Vagina (tissue), 2 donors: ENCODE results near the gene FRMD3. TPM values are rescaled to one million over a fixed set of nuclear protein-coding genes. Genes with fewer than 3 reads are reported as not detected.

ENCODE experiments used
- DNase-seq, 2 donors: peaks; one replicate each; pipeline ENCODE4 v3.0.0-alpha.2; 2017; ENCODE audit errors: extremely low spot score in 2 of 2
- H3K27ac ChIP-seq: fragments of 200-600 bp; sonication (generic); one replicate; pipeline ENCODE4 v1.5.1; 2019
- H3K27me3 ChIP-seq: fragments of 200-600 bp; sonication (generic); one replicate; pipeline ENCODE4 v1.5.1; 2019
- H3K36me3 ChIP-seq, 2 donors: fragments of 200-600 bp; sonication (generic); one replicate each; pipeline ENCODE4 v1.5.1; 2017 to 2019
- H3K4me1 ChIP-seq: fragments of 200-600 bp; sonication (generic); one replicate; pipeline ENCODE4 v1.5.1; 2019
- H3K4me3 ChIP-seq, 2 donors: fragments of 200-600 bp; sonication (generic); 1 replicate in 1 of 2; 2 replicates in 1 of 2; pipeline ENCODE4 v1.5.1; 2016 to 2019
- H3K9me3 ChIP-seq: fragments of 200-600 bp; sonication (generic); one replicate; pipeline ENCODE4 v1.5.1; 2019
- POLR2A ChIP-seq, 2 donors: fragments of 450-650 bp; IDR thresholded peaks; one replicate each; pipeline ENCODE4 v1.6.1; 2017; ENCODE audit warnings: antibody characterized with exemption in 2 of 2, mild to moderate bottlenecking in 2 of 2, moderate library complexity in 2 of 2
- POLR2AphosphoS5 ChIP-seq, 2 donors: sonication (generic); formaldehyde crosslinking; IDR thresholded peaks; one replicate each; pipeline ENCODE4 v1.9.0; 2017; ENCODE audit warnings: antibody characterized with exemption in 2 of 2, mild to moderate bottlenecking in 2 of 2, low read depth in 1 of 2; ENCODE audit not compliant: insufficient read depth in 1 of 2
- intact Hi-C: fragments of 100-400 bp; cut with DNase I; formaldehyde crosslinking; loops from one replicate; pipeline ENCODE4 v1.15.1; 2023
- total RNA-seq: library from RNA; depleted of rRNA; stranded (reverse); fragments of >200 nt; gene quantifications from one replicate; pipeline ENCODE4 v1.2.3, GENCODE V29; 2016
- TF ChIP-seq, protein P1 (sequence below), 3 experiments: fragments of 450-650 bp in 2 of 3; fragments of 200-600 bp in 1 of 3; sonication (generic) in 1 of 3; IDR thresholded peaks; one replicate each; pipeline ENCODE4 v1.5.1; 2017 to 2019; ENCODE audit warnings: antibody characterized with exemption in 3 of 3, mild to moderate bottlenecking in 2 of 3, moderate library complexity in 2 of 3

Gene FRMD3
- total RNA-seq, 1 donor from 2014 or later, result 13.8 TPM

DNA sequence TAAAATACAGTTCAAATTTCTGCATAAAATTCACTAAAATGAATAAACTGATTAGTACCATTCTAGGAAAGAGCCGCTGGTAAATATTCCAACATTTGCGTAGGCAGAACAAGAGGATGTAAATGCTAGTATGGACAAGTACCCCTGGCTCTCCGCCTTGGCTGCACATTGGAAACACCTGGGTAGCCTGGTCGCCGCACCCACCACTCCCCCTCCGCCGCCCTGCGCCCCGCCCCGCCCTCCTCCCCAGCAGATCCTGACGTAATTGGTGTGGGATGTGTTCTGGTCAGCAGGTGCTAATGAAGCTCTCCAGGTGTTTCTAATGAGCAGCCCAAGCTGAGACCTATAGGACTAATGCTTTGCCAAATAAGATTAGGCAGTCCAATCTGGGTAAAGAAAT lies 225.7 kb downstream of the FRMD3 start:
- no peak for DNase-seq
- Histone ChIP-seq H3K4me3 (no peak overlapping the region), H3K27me3 (no peaks in the 10 kb centered on the region), H3K27ac (no peak overlapping the region), H3K36me3 (no peaks in the 10 kb centered on the region), H3K9me3 (no peaks in the 10 kb centered on the region), H3K4me1 (no peaks in the 10 kb centered on the region)
- intact Hi-C loops, result no loop called here
- TF ChIP-seq POLR2A (IDR thresholded peaks at IDR 0.05), result no peak
- TF ChIP-seq, protein P1, sequence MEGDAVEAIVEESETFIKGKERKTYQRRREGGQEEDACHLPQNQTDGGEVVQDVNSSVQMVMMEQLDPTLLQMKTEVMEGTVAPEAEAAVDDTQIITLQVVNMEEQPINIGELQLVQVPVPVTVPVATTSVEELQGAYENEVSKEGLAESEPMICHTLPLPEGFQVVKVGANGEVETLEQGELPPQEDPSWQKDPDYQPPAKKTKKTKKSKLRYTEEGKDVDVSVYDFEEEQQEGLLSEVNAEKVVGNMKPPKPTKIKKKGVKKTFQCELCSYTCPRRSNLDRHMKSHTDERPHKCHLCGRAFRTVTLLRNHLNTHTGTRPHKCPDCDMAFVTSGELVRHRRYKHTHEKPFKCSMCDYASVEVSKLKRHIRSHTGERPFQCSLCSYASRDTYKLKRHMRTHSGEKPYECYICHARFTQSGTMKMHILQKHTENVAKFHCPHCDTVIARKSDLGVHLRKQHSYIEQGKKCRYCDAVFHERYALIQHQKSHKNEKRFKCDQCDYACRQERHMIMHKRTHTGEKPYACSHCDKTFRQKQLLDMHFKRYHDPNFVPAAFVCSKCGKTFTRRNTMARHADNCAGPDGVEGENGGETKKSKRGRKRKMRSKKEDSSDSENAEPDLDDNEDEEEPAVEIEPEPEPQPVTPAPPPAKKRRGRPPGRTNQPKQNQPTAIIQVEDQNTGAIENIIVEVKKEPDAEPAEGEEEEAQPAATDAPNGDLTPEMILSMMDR (IDR thresholded peaks at IDR 0.05), result no peak
- no peak for TF ChIP-seq POLR2AphosphoS5 (IDR thresholded peaks at IDR 0.05; ENCODE audit: insufficient read depth in 1 of 2, low read depth in 1 of 2)

DNA sequence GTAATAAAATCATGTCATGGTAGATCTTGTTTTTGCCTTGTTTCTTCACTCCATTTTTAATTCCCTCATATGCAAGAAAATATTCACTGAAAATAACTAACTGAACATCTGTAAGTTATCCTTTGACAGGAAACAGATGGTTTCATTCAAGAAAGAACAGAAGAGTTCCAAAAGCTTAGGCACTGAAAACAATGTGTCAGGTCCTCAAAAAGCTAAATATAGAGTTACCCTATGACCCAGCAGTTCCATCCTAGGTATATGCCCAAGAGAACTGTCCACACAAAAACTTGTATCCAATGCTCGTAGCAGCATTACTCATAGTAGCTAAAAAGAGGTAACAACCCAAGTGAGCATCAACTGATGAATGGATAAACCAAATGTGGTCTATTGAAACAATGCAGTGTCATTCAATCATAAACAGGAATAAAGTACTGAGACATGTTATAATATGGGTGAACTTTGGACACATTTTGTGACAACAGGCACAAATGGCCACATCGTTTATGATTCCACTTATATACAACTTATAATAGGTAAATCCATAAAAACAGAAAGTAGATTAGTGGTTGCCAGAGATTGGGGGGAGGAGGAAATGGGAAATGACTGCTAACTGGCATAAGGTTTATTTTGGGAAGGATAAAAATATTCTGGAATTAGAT lies 231.0 kb downstream of the FRMD3 start:
- no peak overlapping the region for H3K4me3 ChIP-seq
- no peaks in the 10 kb centered on the region for H3K9me3 ChIP-seq
- no peak for DNase-seq
- no peaks in the 10 kb centered on the region for H3K27me3 ChIP-seq
- TF ChIP-seq POLR2AphosphoS5 (IDR thresholded peaks at IDR 0.05; ENCODE audit: insufficient read depth in 1 of 2, low read depth in 1 of 2), result no peak
- TF ChIP-seq POLR2A (IDR thresholded peaks at IDR 0.05), result no peak
- TF ChIP-seq, protein P1 (IDR thresholded peaks at IDR 0.05), result no peak
- no peaks in the 10 kb centered on the region for H3K36me3 ChIP-seq
- H3K4me1 ChIP-seq, result peaks cover 12% of the 10 kb centered on the region
- H3K27ac ChIP-seq, result no peak overlapping the region
- intact Hi-C loops, result no loop called here

DNA sequence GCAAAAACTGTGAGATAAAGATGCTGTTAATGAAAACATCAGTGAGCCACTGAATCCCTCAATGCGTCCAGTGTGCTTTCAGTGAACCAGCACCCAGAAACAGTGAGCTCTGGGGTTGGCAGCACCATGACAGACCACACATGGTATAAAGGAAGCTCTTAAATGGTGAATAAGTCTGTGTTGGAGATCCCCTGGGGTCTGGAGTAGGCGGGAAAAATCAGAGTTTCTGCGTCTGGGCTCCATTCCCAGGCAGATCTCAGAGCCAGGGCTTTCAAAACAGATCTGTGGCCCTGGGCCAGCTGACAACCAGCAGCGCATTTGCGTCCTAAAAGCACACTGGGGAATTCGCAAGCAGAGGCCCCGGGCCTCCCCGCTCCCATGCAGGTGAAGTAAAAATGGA lies 233.5 kb downstream of the FRMD3 start:
- intact Hi-C loops, result no loop called here

DNA sequence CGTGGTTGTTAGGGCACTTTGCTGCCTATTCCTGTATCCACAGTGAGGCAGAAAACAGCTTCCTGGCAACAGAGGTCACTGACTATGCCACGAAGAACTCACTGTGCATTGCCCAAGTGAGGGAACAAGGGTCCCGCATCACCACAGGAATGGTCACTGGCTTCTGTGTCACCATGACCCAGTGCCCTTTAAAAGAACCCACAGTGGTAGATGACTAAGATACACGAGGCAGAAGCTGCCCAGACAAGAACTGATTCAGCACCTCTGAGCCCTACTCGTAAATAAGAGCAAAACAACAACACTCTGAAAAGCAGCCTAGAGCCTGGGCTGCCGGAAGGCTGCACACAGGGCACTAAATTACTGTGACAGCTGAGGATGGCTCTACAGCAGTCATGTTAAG lies 238.6 kb downstream of the FRMD3 start:
- no peaks in the 10 kb centered on the region for H3K9me3 ChIP-seq
- no peaks in the 10 kb centered on the region for H3K36me3 ChIP-seq
- peaks cover 13% of the 10 kb centered on the region for H3K4me1 ChIP-seq
- intact Hi-C loops, result no loop called here
- no peak overlapping the region for H3K4me3 ChIP-seq
- no peak for TF ChIP-seq POLR2AphosphoS5 (IDR thresholded peaks at IDR 0.05; ENCODE audit: insufficient read depth in 1 of 2, low read depth in 1 of 2)
- no peak for TF ChIP-seq POLR2A (IDR thresholded peaks at IDR 0.05)
- TF ChIP-seq, protein P1 (IDR thresholded peaks at IDR 0.05), result no peak
- no peak for DNase-seq
- no peak overlapping the region for H3K27ac ChIP-seq
- no peaks in the 10 kb centered on the region for H3K27me3 ChIP-seq

More for the DNA sequence above, 233.5 kb downstream of the FRMD3 start:
- Histone ChIP-seq H3K27me3 (no peaks in the 10 kb centered on the region), H3K36me3 (no peaks in the 10 kb centered on the region), H3K4me3 (no peak overlapping the region), H3K27ac (no peak overlapping the region), H3K9me3 (no peaks in the 10 kb centered on the region), H3K4me1 (peaks cover 12% of the 10 kb centered on the region)
- TF ChIP-seq POLR2AphosphoS5 (IDR thresholded peaks at IDR 0.05; ENCODE audit: insufficient read depth in 1 of 2, low read depth in 1 of 2), result peak; percentile 20 to 59
- TF ChIP-seq, protein P1 (IDR thresholded peaks at IDR 0.05), result no peak
- no peak for DNase-seq

DNA sequence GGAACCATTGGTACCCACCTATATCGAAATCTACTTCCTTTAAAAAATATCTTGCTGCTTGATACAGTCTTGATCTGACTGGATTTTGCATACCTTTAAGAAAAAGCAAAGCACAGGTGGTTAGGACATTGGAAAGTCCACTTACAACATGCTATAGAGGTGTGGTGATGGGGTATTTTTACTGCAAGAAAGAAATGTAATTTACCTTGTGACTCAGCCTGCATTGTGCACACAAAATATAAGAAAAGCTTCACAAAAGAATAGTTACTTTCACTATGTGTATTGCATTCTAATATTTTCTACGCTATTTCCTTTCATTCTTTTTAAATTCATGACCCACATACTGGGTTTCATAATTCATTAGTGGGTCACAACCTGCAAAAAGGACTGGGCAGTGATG lies 239.1 kb downstream of the FRMD3 start:
- no peak for DNase-seq
- no peak for TF ChIP-seq POLR2AphosphoS5 (IDR thresholded peaks at IDR 0.05; ENCODE audit: insufficient read depth in 1 of 2, low read depth in 1 of 2)
- Histone ChIP-seq H3K4me1 (peaks cover 8% of the 10 kb centered on the region), H3K36me3 (no peaks in the 10 kb centered on the region), H3K4me3 (no peak overlapping the region), H3K27ac (no peak overlapping the region), H3K27me3 (no peaks in the 10 kb centered on the region), H3K9me3 (no peaks in the 10 kb centered on the region)
- intact Hi-C loops, result no loop called here
